ENCODE measurements around the gene ABCA7.

- TF ChIP-seq JUN (IDR thresholded peaks at IDR 0.05; ENCODE audit: low read depth, low read length) = no peak
- TF ChIP-seq EZH2 (IDR thresholded peaks at IDR 0.05; ENCODE audit: low read depth, low read length, severe bottlenecking) = no peak
- TF ChIP-seq, protein P1, sequence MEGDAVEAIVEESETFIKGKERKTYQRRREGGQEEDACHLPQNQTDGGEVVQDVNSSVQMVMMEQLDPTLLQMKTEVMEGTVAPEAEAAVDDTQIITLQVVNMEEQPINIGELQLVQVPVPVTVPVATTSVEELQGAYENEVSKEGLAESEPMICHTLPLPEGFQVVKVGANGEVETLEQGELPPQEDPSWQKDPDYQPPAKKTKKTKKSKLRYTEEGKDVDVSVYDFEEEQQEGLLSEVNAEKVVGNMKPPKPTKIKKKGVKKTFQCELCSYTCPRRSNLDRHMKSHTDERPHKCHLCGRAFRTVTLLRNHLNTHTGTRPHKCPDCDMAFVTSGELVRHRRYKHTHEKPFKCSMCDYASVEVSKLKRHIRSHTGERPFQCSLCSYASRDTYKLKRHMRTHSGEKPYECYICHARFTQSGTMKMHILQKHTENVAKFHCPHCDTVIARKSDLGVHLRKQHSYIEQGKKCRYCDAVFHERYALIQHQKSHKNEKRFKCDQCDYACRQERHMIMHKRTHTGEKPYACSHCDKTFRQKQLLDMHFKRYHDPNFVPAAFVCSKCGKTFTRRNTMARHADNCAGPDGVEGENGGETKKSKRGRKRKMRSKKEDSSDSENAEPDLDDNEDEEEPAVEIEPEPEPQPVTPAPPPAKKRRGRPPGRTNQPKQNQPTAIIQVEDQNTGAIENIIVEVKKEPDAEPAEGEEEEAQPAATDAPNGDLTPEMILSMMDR (IDR thresholded peaks at IDR 0.05; ENCODE audit: control extremely low read depth in 1 of 3, insufficient read depth in 1 of 3, low read depth in 1 of 3, low read length in 3 of 3) = no peak
- no peak for TF ChIP-seq POLR2AphosphoS5 (IDR thresholded peaks at IDR 0.05; ENCODE audit: low read depth, low read length)
- TF ChIP-seq SP4 (IDR thresholded peaks at IDR 0.05; ENCODE audit: low read length) = no peak
- no peak for TF ChIP-seq EP300 (IDR thresholded peaks at IDR 0.05; ENCODE audit: borderline replicate concordance in 1 of 2, low read depth in 2 of 2, low read length in 2 of 2)
- TF ChIP-seq, protein P2, sequence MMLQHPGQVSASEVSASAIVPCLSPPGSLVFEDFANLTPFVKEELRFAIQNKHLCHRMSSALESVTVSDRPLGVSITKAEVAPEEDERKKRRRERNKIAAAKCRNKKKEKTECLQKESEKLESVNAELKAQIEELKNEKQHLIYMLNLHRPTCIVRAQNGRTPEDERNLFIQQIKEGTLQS (IDR thresholded peaks at IDR 0.05; ENCODE audit: insufficient read depth, low read depth, low read length) = no peak
- TF ChIP-seq RAD21 (IDR thresholded peaks at IDR 0.05 in 1 of 2, conservative IDR thresholded peaks at IDR 0.05 in 1 of 2; ENCODE audit: low read depth in 2 of 2, low read length in 2 of 2) = no peak
- TF ChIP-seq HDAC6 (IDR thresholded peaks at IDR 0.05; ENCODE audit: low read depth, low read length) = no peak
- TF ChIP-seq HDAC2 (IDR thresholded peaks at IDR 0.05; ENCODE audit: borderline replicate concordance in 1 of 2, low read depth in 2 of 2, low read length in 2 of 2) = no peak
These were observed 16.1 kb downstream of the ABCA7 start for GRCh38 chr19:1055886-1056620.
